Measurements from ENCODE around the gene EXD3. TPM values are rescaled to one million over a fixed set of nuclear protein-coding genes. Genes with fewer than 3 reads are reported as not detected.
A peak's percentile ranks its signal among the peaks of the same experiment; 100 is the strongest.
"Not testable (repeated sequence)": the region's sequence is repeated elsewhere in the genome, so short reads cannot be mapped to it uniquely, and the experiment has no call there.

Gene EXD3
- total RNA-seq, 2 experiments from 2014 or later = 17.9 to 18.1 TPM

DNA sequence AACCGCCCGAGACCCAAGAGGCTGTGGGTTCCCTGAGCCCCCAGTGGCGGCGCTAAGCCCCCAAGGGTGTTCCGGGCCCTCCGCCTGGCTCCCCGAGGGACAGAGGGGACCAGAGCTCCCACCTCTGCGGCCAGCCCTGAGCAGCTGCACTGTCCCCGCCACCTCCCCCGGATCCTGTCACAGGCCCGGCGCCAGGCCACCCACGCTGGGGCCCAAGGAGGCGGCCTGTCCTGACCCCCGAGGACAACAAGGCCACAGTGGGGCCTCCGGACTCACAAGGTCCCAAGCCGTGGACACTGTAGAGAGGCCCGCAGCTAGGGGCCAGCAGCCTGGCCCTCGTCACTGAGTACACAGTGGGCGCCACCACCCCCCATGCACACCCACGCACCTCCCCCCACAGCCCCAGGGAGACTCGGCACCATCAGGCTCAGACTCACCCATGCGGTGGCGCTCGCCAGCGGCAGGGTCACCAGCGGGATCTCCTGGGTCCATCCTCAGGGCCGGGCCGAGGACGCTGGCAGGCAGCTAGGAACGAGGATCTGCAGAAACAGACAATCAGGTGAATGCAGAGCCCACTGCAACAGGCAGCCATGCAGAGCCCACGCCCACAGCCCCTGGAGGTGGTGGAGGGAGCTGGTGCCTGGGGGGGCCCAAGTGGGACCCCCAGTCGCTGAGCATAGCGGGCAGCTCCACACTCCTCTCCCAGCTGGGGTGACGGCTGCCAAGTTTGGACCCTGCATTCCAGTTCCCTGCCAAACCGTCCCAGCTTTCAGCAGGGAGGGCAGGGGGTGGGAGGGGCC, 27.9 kb downstream of the EXD3 start:
- CTCF ChIA-PET = no interaction called here
- POLR2A ChIA-PET = no interaction called here
- DNase-seq = no peak
- H3K27me3 Mint-ChIP-seq = no peaks in the 10 kb centered on the region
- H3K4me1 Mint-ChIP-seq = peaks cover 10% of the 10 kb centered on the region
- H3K27ac Mint-ChIP-seq = no peak overlapping the region
- no peak overlapping the region for H3K4me3 Mint-ChIP-seq
- H3K9me3 Mint-ChIP-seq = no peaks in the 10 kb centered on the region
- H3K36me3 Mint-ChIP-seq (ENCODE audit: low read depth) = no peaks in the 10 kb centered on the region

- Mint-ChIP-seq H3K9me3 (no peaks in the 10 kb centered on the region), H3K27me3 (no peaks in the 10 kb centered on the region), H3K4me1 (peaks cover 9% of the 10 kb centered on the region), H3K27ac (no peak overlapping the region), H3K36me3 (ENCODE audit: low read depth) (no peaks in the 10 kb centered on the region), H3K4me3 (no peak overlapping the region)
- ChIA-PET POLR2A (no interaction called here), CTCF (no interaction called here)
- DNase-seq = no peak
Observed at GRCh38 chr9:137393176-137394150, 29.5 kb downstream of the EXD3 start.

DNA sequence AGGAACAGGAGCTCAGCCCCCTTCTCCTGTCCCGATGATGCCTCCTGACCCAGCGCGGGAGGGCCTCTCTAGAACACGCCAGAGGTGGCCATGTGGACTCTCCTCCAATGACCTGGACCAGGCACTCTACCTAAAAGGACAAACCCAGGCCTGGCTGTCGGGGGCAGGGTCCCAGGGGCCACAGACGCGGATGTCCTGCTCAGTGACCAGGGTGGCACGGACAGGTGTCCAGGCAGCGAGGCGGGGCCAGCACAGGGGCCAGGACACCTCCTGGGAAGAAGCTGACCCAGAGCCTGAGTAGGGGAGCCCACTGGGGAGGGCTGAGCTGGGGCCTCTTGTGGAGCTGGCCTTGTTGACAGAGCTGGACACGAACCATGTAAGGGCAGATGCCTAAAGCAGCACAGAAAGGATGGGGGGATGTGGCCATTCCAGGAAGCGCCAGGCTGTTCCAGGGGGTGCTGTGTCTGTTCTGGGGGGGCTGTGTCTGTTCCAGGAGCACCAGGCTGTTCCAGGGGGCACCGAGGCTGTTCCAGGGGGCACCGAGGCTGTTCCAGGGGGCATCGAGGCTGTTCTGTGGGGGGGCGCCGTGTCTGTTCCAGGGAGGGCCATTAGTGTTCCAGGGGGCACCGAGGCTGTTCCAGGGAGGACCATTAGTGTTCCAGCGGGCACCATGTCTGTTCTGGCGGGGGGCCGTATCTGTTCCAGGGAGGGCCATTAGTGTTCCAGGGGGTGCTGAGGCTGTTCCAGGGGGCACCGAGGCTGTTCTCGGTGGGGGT, 30.5 kb downstream of the EXD3 start:
- Mint-ChIP-seq H3K27me3 (no peaks in the 10 kb centered on the region), H3K36me3 (ENCODE audit: low read depth) (no peaks in the 10 kb centered on the region), H3K4me1 (peaks cover 6% of the 10 kb centered on the region), H3K4me3 (no peak overlapping the region), H3K27ac (no peak overlapping the region), H3K9me3 (no peaks in the 10 kb centered on the region)
- ChIA-PET CTCF (no interaction called here), POLR2A (no interaction called here)
- no peak for DNase-seq

DNA sequence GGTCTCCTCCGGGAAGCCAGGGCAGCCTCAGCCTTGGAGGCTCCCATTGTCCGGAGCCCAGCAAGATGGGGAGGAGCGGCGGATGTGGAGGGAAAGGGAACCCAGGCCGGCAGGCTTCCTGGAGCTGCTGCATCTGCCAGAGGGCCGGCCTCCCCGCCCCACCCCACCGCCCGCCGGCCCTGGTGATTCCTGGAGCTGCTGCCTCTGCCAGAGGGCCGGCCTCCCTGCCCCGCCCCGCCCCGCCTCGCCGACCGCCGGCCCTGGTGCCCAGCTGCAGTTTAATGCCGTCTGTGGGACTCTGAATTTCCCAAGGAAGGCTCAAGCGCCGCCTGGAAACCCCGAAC, 31.6 kb downstream of the EXD3 start:
- DNase-seq = no peak
- Mint-ChIP-seq H3K36me3 (ENCODE audit: low read depth) (no peaks in the 10 kb centered on the region), H3K4me1 (peaks cover 9% of the 10 kb centered on the region), H3K27me3 (no peaks in the 10 kb centered on the region), H3K9me3 (no peaks in the 10 kb centered on the region), H3K27ac (no peak overlapping the region), H3K4me3 (no peak overlapping the region)
- CTCF ChIA-PET = no interaction called here
- POLR2A ChIA-PET = no interaction called here

- Mint-ChIP-seq H3K9me3 (no peaks in the 10 kb centered on the region), H3K4me3 (no peak overlapping the region), H3K27me3 (no peaks in the 10 kb centered on the region), H3K4me1 (peaks cover 11% of the 10 kb centered on the region), H3K36me3 (ENCODE audit: low read depth) (no peaks in the 10 kb centered on the region), H3K27ac (no peak overlapping the region)
- DNase-seq = no peak
- POLR2A ChIA-PET = no interaction called here
- CTCF ChIA-PET = no interaction called here
Observed at GRCh38 chr9:137390553-137391410, 32.2 kb downstream of the EXD3 start.

DNA sequence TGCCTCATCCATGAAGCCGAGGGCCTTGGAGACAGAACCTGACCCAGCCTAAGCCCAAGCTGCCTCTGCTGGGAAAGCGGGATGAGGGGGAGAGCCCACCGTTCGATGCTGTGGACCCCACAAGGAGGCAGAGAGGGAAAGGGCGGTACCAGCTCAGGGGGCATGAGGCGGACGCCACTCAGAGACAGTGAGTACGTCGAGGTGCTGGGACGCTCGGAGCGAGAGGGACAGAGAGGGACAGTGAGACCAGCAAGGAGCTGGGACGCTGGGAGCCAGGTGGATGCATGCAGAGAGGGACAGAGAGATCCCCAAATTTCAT, 33.6 kb downstream of the EXD3 start:
- ChIA-PET POLR2A (no interaction called here), CTCF (no interaction called here)
- Mint-ChIP-seq H3K27ac (no peak overlapping the region), H3K36me3 (ENCODE audit: low read depth) (no peaks in the 10 kb centered on the region), H3K4me3 (no peak overlapping the region), H3K27me3 (no peaks in the 10 kb centered on the region), H3K9me3 (no peaks in the 10 kb centered on the region), H3K4me1 (peaks cover 11% of the 10 kb centered on the region)
- no peak for DNase-seq

- no peak for DNase-seq
- Mint-ChIP-seq H3K27ac (no peak overlapping the region), H3K27me3 (no peaks in the 10 kb centered on the region), H3K9me3 (no peaks in the 10 kb centered on the region), H3K36me3 (ENCODE audit: low read depth) (no peaks in the 10 kb centered on the region), H3K4me3 (no peak overlapping the region), H3K4me1 (peaks cover 11% of the 10 kb centered on the region)
- ChIA-PET CTCF (no interaction called here), POLR2A (no interaction called here)
Observed at GRCh38 chr9:137388589-137389427, 34.2 kb downstream of the EXD3 start.

GRCh38 chr9:137387891-137388560, 34.9 kb downstream of the EXD3 start:
- Mint-ChIP-seq H3K27me3 (no peaks in the 10 kb centered on the region), H3K9me3 (no peaks in the 10 kb centered on the region), H3K4me3 (no peak overlapping the region), H3K36me3 (ENCODE audit: low read depth) (no peaks in the 10 kb centered on the region), H3K4me1 (peaks cover 11% of the 10 kb centered on the region), H3K27ac (peak overlapping the region; percentile 72)
- no peak for DNase-seq
- CTCF ChIA-PET = interaction anchor here (0.8 kb wide), 1 partner anchor 101 kb away, joined by 3 read pairs; no protein-coding TSS in a partner anchor
- POLR2A ChIA-PET = interaction anchor here (0.6 kb wide), 1 partner anchor 365 kb away, joined by 3 read pairs; no protein-coding TSS in a partner anchor

GRCh38 chr9:137387114-137387890, 35.7 kb downstream of the EXD3 start:
- peak; percentile 43 for DNase-seq
- Mint-ChIP-seq H3K9me3 (no peaks in the 10 kb centered on the region), H3K36me3 (ENCODE audit: low read depth) (no peaks in the 10 kb centered on the region), H3K4me3 (no peak overlapping the region), H3K4me1 (peaks cover 11% of the 10 kb centered on the region), H3K27ac (peak overlapping the region; percentile 72), H3K27me3 (no peaks in the 10 kb centered on the region)
- POLR2A ChIA-PET = interaction anchor here (0.6 kb wide), 1 partner anchor 365 kb away, joined by 3 read pairs; no protein-coding TSS in a partner anchor
- CTCF ChIA-PET = interaction anchor here (0.8 kb wide), 1 partner anchor 100 kb away, joined by 3 read pairs; no protein-coding TSS in a partner anchor

GRCh38 chr9:137386507-137387113, 36.4 kb downstream of the EXD3 start:
- POLR2A ChIA-PET, H3K4me3 Mint-ChIP-seq: not testable (repeated sequence)

More at GRCh38 chr9:137386507-137387113, 36.4 kb downstream of the EXD3 start:
- H3K36me3 Mint-ChIP-seq (ENCODE audit: low read depth); H3K27me3 Mint-ChIP-seq; H3K9me3 Mint-ChIP-seq; CTCF ChIA-PET; DNase-seq: not testable (repeated sequence)
- Mint-ChIP-seq H3K27ac (peak overlapping the region; percentile 72), H3K4me1 (peaks cover 11% of the 10 kb centered on the region)
